Endometrium (tissue), 2 donors: ENCODE results near the gene C4orf50.
"Not testable (repeated sequence)": the region's sequence is repeated elsewhere in the genome, so short reads cannot be mapped to it uniquely, and the experiment has no call there.

Experiments
- FAIRE-seq: peaks from 2 replicates; lab custom pipeline; 2012; peaks lifted over from hg19 to GRCh38; lab: Jason Lieb, UNC
- donor health status: control.
- donor health status: control.

C4orf50 gene

GRCh38 chr4:6017030-6017429 lies 1.2 kb downstream of the C4orf50 start:
- FAIRE-seq, result no peak

GRCh38 chr4:6013564-6013963 lies 4.7 kb downstream of the C4orf50 start:
- no peak for FAIRE-seq

- FAIRE-seq, result no peak
Observed at GRCh38 chr4:6012200-6012599, 6.0 kb downstream of the C4orf50 start.

- no peak for FAIRE-seq
Observed at GRCh38 chr4:6011686-6012085, 6.5 kb downstream of the C4orf50 start.

GRCh38 chr4:6011271-6011671 lies 7.0 kb downstream of the C4orf50 start:
- no peak for FAIRE-seq

- no peak for FAIRE-seq
Observed at GRCh38 chr4:6010789-6011188, 7.4 kb downstream of the C4orf50 start.

GRCh38 chr4:6009452-6009851 lies 8.8 kb downstream of the C4orf50 start:
- no peak for FAIRE-seq

GRCh38 chr4:6008766-6009385 lies 9.4 kb downstream of the C4orf50 start:
- FAIRE-seq, result no peak

GRCh38 chr4:6008092-6008551 lies 10.1 kb downstream of the C4orf50 start:
- FAIRE-seq, result no peak

GRCh38 chr4:6005175-6005574 lies 13.1 kb downstream of the C4orf50 start:
- no peak for FAIRE-seq

GRCh38 chr4:6003485-6003884 lies 14.7 kb downstream of the C4orf50 start:
- FAIRE-seq, result not testable (repeated sequence)

GRCh38 chr4:6002926-6003325 lies 15.3 kb downstream of the C4orf50 start:
- FAIRE-seq, result no peak

GRCh38 chr4:6002492-6002833 lies 15.8 kb downstream of the C4orf50 start:
- FAIRE-seq, result no peak

- no peak for FAIRE-seq
Observed at GRCh38 chr4:6001680-6002491, 16.3 kb downstream of the C4orf50 start.

GRCh38 chr4:5999830-6000365 lies 18.3 kb downstream of the C4orf50 start:
- FAIRE-seq, result no peak

- FAIRE-seq, result no peak
Observed at GRCh38 chr4:5999356-5999755, 18.9 kb downstream of the C4orf50 start.

GRCh38 chr4:5998333-5998936 lies 19.8 kb downstream of the C4orf50 start:
- no peak for FAIRE-seq

- FAIRE-seq, result no peak
Observed at GRCh38 chr4:5996641-5997040, 21.6 kb downstream of the C4orf50 start.

- FAIRE-seq, result no peak
Observed at GRCh38 chr4:5995901-5996623, 22.2 kb downstream of the C4orf50 start.

- no peak for FAIRE-seq
Observed at GRCh38 chr4:5993876-5994811, 24.1 kb downstream of the C4orf50 start.

GRCh38 chr4:5993346-5993745 lies 24.9 kb downstream of the C4orf50 start:
- not testable (repeated sequence) for FAIRE-seq
